Measurements from ENCODE around the gene MYOG. TPM values are rescaled to one million over a fixed set of nuclear protein-coding genes. Genes with fewer than 3 reads are reported as not detected.

MYOG gene
- total and polyA plus RNA-seq, 8 donors, result 0.13 TPM; not detected in 7

DNA sequence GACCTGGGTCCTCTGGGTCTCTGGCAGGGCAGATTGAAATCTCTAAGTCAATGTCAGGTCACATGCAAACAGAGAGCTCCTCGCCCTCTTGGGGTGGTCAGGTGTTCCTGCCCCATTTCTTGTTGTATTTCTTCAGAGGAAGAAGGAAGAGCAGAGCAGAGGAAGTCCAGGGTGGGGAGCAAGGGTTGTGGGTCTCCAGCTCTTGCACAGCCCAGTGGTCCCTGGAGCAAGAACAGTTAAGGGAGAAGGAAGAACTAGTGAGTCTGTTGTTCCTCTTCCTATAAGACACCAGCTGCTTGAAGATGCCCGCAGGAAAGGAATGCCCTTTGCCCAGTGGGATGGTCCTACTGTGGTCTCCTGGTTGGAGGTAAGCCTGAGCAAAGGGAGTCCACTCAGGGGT, 26.3 kb downstream of the MYOG start:
- Histone ChIP-seq H3K4me3 (no peak overlapping the region), H3K9me3 (no peaks in the 10 kb centered on the region), H3K27me3 (no peaks in the 10 kb centered on the region), H3K27ac (peak overlapping the region in 1 of 2 donors; percentile 77), H3K36me3 (no peaks in the 10 kb centered on the region), H3K4me1 (peaks cover 0 to 43% of the 10 kb centered on the region in 2 donors)
- TF ChIP-seq, protein P1, sequence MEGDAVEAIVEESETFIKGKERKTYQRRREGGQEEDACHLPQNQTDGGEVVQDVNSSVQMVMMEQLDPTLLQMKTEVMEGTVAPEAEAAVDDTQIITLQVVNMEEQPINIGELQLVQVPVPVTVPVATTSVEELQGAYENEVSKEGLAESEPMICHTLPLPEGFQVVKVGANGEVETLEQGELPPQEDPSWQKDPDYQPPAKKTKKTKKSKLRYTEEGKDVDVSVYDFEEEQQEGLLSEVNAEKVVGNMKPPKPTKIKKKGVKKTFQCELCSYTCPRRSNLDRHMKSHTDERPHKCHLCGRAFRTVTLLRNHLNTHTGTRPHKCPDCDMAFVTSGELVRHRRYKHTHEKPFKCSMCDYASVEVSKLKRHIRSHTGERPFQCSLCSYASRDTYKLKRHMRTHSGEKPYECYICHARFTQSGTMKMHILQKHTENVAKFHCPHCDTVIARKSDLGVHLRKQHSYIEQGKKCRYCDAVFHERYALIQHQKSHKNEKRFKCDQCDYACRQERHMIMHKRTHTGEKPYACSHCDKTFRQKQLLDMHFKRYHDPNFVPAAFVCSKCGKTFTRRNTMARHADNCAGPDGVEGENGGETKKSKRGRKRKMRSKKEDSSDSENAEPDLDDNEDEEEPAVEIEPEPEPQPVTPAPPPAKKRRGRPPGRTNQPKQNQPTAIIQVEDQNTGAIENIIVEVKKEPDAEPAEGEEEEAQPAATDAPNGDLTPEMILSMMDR (IDR thresholded peaks at IDR 0.05), result no peak
- DNase-seq (peak in 1 of 4 donors; percentile 13), ATAC-seq (peak; percentile 20)
- intact Hi-C loops (cut with DNase I), result no loop called here

DNA sequence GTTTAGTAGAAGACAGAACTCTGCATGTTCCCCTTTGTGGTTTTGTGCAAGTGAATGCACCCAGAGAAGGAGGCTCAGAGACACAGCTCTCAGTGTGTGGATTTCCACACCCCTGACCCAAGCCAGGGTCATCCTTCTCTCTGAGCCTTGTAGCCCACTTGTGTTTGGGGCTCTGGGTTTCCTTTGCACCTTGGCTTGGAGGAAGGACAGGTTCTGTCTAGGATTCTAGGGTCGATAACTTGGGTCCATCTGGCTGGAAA, 27.2 kb downstream of the MYOG start:
- Histone ChIP-seq H3K27me3 (no peaks in the 10 kb centered on the region), H3K4me3 (no peak overlapping the region), H3K9me3 (no peaks in the 10 kb centered on the region), H3K36me3 (no peaks in the 10 kb centered on the region), H3K27ac (peak overlapping the region in 1 of 2 donors; percentile 77), H3K4me1 (peaks cover 0 to 43% of the 10 kb centered on the region in 2 donors)
- intact Hi-C loops (cut with DNase I), result no loop called here
- peak; percentile 34 for ATAC-seq
- no peak for DNase-seq
- TF ChIP-seq, protein P1 (IDR thresholded peaks at IDR 0.05), result no peak

DNA sequence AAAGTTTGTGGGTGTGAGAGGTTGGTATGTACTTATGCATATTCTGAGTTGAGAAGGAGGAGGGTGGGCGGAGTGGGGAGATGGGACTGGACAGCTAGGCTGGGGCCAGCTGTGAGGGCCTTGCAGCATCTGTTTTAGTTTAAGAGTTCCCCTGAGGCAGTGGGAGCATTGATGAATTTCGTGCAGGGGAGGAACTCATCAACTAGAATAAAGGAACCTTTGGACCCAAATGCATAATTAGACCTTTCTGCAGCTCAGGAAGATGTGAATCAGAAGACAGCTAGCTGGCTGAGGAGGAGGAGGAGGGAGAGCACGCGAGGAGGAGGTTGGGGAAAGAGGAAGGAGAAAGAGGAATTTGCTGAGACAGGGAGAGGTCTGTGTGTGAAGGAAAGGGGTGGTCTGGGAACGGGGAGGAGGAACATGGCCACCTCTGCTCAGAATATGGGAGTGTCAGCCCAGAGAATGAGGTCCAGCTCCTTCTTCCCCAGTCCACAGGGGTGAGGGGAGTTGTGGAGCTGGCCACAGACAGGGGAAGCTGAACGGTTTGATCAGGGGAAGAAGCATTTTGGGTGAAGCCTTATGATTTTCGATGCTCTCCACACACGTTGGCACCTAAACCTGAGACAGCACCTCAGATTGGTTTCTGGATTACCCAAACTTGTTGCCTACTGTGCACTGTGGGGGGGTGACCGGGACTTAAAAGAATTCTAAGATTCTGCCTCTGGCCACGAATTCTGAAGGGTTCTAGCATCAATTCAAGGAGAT, 27.7 kb downstream of the MYOG start:
- no peak for DNase-seq
- Histone ChIP-seq H3K36me3 (no peaks in the 10 kb centered on the region), H3K27me3 (no peaks in the 10 kb centered on the region), H3K27ac (peak overlapping the region in 1 of 2 donors; percentile 77), H3K4me1 (peaks cover 0 to 42% of the 10 kb centered on the region in 2 donors), H3K9me3 (no peaks in the 10 kb centered on the region), H3K4me3 (no peak overlapping the region)
- peak; percentile 50 for ATAC-seq
- TF ChIP-seq, protein P1 (IDR thresholded peaks at IDR 0.05), result no peak
- intact Hi-C loops (cut with DNase I), result no loop called here

DNA sequence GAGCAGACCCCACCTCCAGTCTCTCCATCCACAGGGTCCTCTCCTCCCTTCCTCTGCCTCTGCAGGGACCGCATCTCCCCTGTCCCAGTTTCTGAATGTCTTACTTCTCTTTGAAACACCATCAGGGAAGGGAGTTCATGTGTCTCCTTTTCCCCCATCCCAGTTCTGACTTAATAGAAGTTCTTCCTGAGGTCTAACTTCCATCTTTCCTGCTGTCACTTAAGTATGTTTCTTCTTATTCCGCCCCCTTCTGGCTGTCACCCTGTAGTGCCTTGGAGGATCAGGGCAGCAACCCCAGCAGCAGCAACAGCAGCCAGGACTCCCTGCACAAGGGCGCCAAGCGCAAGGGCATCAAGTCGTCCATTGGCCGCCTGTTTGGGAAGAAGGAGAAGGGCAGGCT, 29.3 kb downstream of the MYOG start:
- Histone ChIP-seq H3K4me1 (peaks cover 0 to 37% of the 10 kb centered on the region in 2 donors), H3K4me3 (no peak overlapping the region), H3K27me3 (peaks cover 0 to 6% of the 10 kb centered on the region in 2 donors), H3K27ac (no peak overlapping the region), H3K9me3 (no peaks in the 10 kb centered on the region), H3K36me3 (no peaks in the 10 kb centered on the region)
- DNase-seq (no peak), ATAC-seq (no peak)
- intact Hi-C loops (cut with DNase I), result no loop called here
- TF ChIP-seq, protein P1 (IDR thresholded peaks at IDR 0.05), result no peak

DNA sequence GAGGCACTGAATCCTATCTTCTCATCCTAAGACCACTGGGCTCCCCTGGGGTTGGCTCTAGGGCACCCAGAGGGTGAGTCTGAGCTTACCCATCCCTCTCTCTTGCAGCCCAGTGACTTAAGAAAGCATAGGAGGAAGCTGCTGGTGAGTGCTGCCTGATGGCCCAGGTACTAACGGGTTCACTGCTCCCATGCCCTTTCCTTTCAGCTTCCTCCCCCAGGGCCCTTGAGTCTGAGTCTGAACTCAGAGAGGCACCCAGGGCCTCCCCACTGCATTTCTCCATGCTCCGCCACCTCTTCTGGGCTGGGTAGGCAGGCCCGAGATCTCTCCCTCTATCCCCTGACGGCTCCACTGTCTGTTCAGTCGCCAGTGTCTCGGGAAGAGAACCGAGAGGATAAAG, 29.8 kb downstream of the MYOG start:
- H3K27me3 ChIP-seq, result peaks cover 0 to 7% of the 10 kb centered on the region in 2 donors
- H3K4me3 ChIP-seq, result no peak overlapping the region
- no peaks in the 10 kb centered on the region for H3K36me3 ChIP-seq
- TF ChIP-seq, protein P1 (IDR thresholded peaks at IDR 0.05), result no peak
- peaks cover 0 to 37% of the 10 kb centered on the region in 2 donors for H3K4me1 ChIP-seq
- intact Hi-C loops (cut with DNase I), result no loop called here
- no peak overlapping the region for H3K27ac ChIP-seq
- ATAC-seq (no peak), DNase-seq (no peak)
- H3K9me3 ChIP-seq, result no peaks in the 10 kb centered on the region

Data from left lung (tissue), 10 donors.